Femur (tissue), 1 donor: Measurements from ENCODE around the gene FTO.

Experiments used
- DNase-seq: peaks from one replicate; pipeline ENCODE4 v3.0.0-alpha.2; 2017

FTO gene

GRCh38 chr16:53908731-53909130 is 204.8 kb downstream of the FTO start:
- DNase-seq: no peak

DNA sequence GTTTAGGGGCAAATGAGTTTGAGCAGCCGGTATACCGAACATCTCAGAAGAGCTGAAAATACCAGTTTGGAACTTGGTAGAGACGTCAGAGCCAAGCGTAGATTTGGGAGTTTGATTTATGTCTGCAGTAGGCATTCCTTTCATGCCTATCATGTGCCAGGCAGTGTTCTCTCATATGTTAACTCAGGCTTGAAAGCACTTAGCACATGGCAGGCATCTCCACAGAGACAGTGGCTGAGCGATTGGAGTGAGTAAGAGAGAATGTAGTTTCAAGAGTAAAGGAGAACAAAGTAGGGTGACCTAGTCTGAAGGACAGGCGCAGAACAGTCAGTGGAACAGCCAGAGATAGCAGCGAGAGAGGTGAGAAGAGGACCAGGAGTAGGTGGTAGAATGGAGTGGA is 207.0 kb downstream of the FTO start:
- DNase-seq: no peak

- no peak for DNase-seq
Observed at GRCh38 chr16:53911513-53911912, 207.6 kb downstream of the FTO start.

DNA sequence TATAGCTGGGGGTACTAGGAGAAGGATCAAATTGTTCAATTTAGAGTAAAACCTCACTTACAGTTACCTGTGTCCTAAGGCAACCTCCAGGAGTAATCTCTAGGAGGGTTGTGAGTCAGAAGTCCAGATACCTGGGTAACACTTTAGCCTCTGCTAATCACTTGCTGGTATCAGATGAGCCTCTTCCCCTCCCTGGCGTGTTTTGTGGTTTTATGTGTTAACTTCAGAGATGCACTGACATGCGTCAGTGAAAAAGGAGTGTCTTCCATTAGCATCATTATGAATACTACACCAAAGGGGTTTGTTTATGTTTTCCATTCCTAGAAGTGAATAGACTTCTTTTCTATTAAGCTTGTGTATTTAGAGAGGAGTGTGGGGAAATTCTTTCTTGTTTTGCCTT is 208.2 kb downstream of the FTO start:
- no peak for DNase-seq

GRCh38 chr16:53913099-53913870 is 209.3 kb downstream of the FTO start:
- DNase-seq: peak; percentile 28

DNA sequence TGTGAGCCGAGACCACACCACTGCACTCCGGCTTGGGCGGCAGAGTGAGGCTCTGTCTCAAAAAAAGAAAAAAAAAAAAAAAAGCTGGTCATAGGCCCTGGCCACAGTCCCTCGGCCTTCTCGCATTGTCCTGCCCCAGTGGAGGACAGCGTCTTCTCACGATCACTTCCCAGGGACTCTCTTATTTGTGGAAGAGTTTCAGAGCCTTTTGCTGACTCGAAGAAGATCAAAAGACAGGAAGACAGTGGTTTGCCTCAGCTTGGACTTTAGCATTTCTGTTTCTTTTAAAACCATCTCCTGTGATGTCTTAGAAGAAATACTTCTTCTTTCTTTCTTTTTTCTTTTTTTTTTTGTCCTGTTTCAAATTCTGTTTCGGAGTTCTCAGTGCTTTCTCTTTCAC is 210.0 kb downstream of the FTO start:
- peak; percentile 23 for DNase-seq

GRCh38 chr16:53914736-53915135 is 210.8 kb downstream of the FTO start:
- no peak for DNase-seq

DNA sequence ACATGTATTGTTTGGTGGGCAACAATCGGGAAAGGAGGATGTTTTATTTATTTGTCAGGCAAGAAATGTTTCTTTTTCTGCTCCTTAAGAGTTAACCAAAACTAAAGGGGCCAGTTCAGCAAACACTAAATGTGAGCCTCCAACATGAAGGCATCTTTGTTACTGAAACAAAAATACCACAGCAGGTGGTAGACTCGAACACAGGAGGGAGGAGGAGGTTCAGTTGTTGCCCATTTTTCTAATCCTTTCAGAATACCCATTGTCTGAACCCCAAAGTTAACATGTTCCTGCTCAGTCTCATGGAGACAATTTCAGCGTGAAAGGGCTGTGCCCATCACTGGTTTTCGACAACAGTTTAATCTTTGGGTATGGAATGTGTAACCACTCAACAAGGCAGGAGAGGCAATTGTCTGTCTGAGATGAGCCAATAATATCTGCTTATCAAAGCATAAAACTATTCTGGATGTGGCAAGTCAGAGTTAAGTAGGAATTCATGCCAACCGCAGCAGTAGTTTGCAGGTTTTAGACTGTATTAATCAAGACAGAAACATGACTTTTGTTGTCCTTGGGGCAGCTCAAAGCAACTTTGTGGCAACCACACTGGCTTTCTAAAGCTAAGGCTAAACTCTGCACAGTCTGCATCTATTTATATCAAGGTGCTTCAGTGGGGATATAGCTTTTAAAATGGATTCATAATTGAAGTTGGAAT is 211.7 kb downstream of the FTO start:
- no peak for DNase-seq

GRCh38 chr16:53920988-53921387 is 217.0 kb downstream of the FTO start:
- DNase-seq: no peak

DNA sequence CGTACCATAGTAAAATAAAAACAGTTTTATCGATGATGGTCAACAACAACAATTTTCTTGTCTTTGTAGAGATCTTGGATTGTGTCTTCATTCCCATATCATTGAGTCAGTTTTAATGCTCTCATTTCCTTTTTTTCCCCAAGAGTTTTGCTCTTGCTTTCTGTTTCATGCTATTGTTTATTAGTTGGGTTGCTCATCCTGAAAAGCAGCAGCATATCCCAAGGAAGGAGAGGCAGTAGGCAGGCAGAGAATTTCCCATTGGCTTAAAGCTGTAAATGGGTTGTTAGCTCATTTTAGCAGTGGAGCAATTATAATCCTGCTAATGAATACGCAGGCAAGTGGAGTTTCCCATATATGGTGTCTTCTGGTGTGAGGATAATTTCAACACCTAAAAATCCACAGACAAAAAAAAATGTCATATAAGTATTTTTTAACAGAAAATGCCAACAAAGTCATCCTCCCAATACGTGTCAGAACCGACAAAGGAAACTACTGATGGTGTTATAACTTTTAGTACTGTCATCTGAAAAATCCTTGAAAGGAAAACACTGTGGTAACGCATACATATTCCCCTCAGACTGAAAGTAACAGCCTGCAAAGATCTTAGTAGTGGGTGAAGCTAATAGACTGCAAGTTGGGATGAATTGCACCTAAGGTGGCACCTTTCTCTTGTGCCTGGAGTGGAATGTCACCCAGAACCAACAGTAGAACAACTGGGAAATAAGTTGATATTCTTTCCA is 218.3 kb downstream of the FTO start:
- no peak for DNase-seq

GRCh38 chr16:53922807-53923571 is 219.0 kb downstream of the FTO start:
- peak; percentile 25 for DNase-seq

- no peak for DNase-seq
Observed at GRCh38 chr16:53924331-53925106, 220.6 kb downstream of the FTO start.

DNA sequence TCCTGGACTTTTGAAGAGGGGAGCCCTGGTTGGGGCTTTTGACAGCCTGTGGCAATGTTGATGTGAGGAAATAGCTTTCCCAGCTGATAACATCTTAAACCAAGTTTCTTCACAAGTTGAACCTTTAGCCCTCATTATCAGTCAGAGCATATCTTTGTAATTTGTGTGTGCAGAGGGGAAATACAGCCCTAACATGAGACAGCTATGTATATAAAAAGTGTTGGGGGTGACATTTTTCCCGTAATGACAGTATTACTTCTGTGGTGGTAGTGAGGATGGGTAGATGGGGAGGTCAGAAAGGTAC is 221.1 kb downstream of the FTO start:
- no peak for DNase-seq

DNA sequence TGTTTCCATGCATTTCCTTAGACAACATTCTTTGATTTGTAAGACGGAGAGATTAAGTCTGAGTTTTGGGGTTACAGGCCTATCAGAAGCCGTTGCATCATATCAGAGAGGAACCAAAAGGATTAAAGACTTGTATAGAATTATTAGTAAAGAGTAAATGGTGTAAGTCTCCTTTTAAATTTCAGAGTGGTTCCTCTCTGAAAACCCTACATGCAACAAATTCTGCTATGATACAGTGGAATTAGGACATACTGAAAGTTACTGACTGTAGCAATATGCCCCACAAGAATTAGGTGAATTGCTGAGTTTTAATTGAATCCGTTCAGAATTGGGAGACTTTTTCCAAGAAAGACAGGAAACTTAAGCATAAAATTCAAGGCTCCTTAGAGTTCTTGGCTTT is 221.6 kb downstream of the FTO start:
- no peak for DNase-seq

GRCh38 chr16:53926209-53926608 is 222.3 kb downstream of the FTO start:
- DNase-seq: no peak

GRCh38 chr16:53932975-53933374 is 229.0 kb downstream of the FTO start:
- no peak for DNase-seq

GRCh38 chr16:53933407-53933806 is 229.5 kb downstream of the FTO start:
- no peak for DNase-seq

GRCh38 chr16:53936052-53936451 is 232.1 kb downstream of the FTO start:
- no peak for DNase-seq

GRCh38 chr16:53936529-53936928 is 232.6 kb downstream of the FTO start:
- no peak for DNase-seq

DNA sequence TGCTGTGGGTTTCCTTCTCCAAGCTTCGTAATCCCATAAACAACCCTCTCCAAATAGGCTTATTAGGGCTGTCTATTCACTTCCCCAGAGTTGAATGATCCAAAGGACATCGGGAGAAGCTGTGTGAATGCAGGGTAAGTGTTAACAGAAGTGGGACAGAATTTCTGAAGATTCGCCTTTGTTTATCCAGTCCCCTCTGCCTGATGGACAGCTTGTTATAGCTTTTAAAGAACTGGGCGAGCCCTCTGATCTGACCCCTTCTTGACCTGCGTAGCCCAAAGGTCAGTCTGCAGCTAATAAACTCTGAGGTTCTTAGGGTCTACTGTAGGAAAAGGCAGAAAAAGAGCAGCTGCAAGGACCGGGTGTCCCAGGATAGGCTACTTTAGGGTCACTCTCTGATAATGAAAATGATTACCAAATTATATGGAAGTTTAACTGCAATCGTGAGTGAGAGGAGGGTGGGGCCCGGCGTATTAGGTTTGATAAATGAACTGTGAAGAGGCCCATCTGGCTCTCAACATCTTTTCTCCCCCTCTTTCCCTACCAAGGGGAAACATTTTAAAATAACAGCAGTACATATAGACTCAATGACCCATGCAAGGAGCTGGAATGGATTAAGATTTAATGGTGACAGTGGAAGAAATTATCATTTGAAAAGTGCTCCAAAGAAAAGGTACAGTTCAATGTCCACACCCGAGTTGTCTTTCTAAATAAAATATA is 233.4 kb downstream of the FTO start:
- DNase-seq: no peak

- DNase-seq: no peak
Observed at GRCh38 chr16:53944025-53944424, 240.1 kb downstream of the FTO start.

GRCh38 chr16:53945996-53946395 is 242.0 kb downstream of the FTO start:
- DNase-seq: no peak
